Fibroblast of villous mesenchyme (primary cell): ENCODE measurements around the gene ZNF865. TPM values are rescaled to one million over a fixed set of nuclear protein-coding genes. Genes with fewer than 3 reads are reported as not detected.
A peak's percentile ranks its signal among the peaks of the same experiment; 100 is the strongest.

ENCODE experiments used
- DNase-seq: peaks from one replicate; pipeline ENCODE4 v3.0.0-alpha.2; 2010; ENCODE audit warnings: low read depth
- H3K4me3 ChIP-seq: 2 replicates; pipeline ENCODE4 v1.5.1; 2011; ENCODE audit warnings: low read depth, mild to moderate bottlenecking, low read length
- CTCF ChIP-seq: IDR thresholded peaks from 2 replicates; pipeline ENCODE4 v1.5.1; 2012; ENCODE audit warnings: low read depth, mild to moderate bottlenecking, low read length; ENCODE audit not compliant: insufficient read depth
- total RNA-seq: library from RNA; depleted of rRNA; stranded (reverse); fragments of >200 nt; gene quantifications from 2 replicates; pipeline ENCODE4 v1.2.3, GENCODE V29; 2012

The ZNF865 gene
- total RNA-seq, 1 donor: 1.3 TPM

DNA sequence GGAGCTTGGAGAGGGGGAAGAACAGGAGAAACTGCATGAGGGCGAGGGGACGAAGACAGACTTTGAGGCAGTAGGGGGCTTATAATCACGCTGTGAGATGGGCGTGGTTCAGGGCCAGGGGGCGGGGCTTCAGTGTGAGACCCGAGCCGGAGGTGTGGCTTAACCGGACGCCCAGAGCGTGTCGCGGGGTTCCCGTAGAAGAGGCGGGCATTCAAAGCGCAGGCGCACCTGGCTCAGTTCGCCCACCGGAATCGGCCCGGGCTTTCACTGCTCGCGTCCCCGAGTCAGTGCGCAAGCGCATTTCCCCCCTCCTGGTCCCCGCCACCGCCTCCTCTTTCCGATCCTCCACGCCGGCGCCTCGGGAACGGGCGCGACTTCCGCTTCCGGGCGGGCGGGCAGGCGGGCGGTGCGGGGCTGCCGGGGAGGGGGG lies 225 bp upstream of the ZNF865 start:
- no peak for TF ChIP-seq CTCF

DNA sequence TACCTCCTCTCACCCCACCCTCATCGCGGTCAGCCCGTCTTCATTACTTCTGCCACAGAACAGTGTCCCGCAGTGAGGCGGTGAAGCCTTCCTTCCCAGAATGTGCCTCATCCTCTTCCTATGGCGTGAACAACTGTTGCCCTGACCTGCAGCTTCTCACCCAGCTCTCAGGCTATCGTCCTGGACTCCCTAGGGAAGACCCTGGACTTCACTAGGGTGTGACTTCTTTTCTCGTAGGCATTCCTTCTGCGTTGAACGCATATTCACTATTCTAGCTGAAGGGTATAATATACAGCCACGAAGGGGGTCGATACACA lies 982 bp downstream of the ZNF865 start:
- DNase-seq: no peak
- H3K4me3 ChIP-seq: peak overlapping the region; percentile 98
- no peak for TF ChIP-seq CTCF

More for the DNA sequence above, 225 bp upstream of the ZNF865 start:
- peak; percentile 97 for DNase-seq
- peak overlapping the region; percentile 98 for H3K4me3 ChIP-seq

- peak overlapping the region; percentile 98 for H3K4me3 ChIP-seq
- no peak for DNase-seq
- TF ChIP-seq CTCF: no peak
Measured at GRCh38 chr19:55606817-55607216, 1.4 kb downstream of the ZNF865 start.

- no peak overlapping the region for H3K4me3 ChIP-seq
- DNase-seq: no peak
- TF ChIP-seq CTCF: no peak
Measured at GRCh38 chr19:55609326-55609725, 3.9 kb downstream of the ZNF865 start.

GRCh38 chr19:55611300-55611982 lies 6.0 kb downstream of the ZNF865 start:
- no peak for DNase-seq
- no peak for TF ChIP-seq CTCF

GRCh38 chr19:55611983-55612645 lies 6.7 kb downstream of the ZNF865 start:
- no peak for DNase-seq
- no peak for TF ChIP-seq CTCF

More at GRCh38 chr19:55611300-55611982, 6.0 kb downstream of the ZNF865 start:
- H3K4me3 ChIP-seq: no peak overlapping the region

More at GRCh38 chr19:55611983-55612645, 6.7 kb downstream of the ZNF865 start:
- no peak overlapping the region for H3K4me3 ChIP-seq
